Measurements from ENCODE around the gene SYNJ2.

DNA sequence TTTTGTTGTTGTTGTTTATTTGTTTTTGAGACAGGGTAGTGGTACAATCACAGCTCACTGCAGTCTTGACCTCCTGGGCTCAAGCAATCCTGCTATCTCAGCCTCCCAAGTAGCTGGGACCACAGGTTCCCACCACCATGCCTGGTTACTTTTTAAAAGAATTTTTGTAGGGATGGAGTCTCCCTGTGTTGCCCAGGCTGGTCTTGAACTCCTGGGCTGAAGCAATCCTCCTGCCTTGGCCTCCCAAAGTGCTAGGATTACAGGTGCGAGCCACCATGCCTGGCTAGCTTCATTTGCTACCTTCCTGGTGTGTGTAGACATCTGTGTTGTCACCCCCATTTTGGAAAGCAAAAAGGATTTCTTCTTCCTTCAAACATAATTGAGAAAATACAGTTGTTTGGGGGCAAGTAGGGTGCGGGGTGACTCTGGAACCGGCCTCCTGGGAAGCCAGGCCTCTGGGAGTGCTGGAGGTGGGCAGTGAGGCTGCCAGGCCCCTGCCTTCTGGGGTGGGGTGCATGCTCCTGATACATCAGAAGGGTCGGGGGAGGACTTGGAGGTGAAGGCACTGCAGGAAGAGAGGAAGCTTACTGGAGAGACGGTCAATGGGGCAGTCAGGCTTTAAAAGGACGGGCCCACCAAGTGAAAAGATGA is 28.4 kb downstream of the SYNJ2 start:
- TF ChIP-seq YY1 (IDR thresholded peaks at IDR 0.05; ENCODE audit: insufficient read depth, insufficient read length) (no peak), ZNF274 (IDR thresholded peaks at IDR 0.05; ENCODE audit: low read depth, low read length) (no peak), SUZ12 (IDR thresholded peaks at IDR 0.05; ENCODE audit: extremely low read depth, insufficient read depth, insufficient read length) (no peak)

Data from NT2/D1 (cell line).